Endothelial cell (in vitro differentiated cells): ENCODE data around the gene VPS37C. TPM values are rescaled to one million over a fixed set of nuclear protein-coding genes. Genes with fewer than 3 reads are reported as not detected.

ENCODE experiments used
- DNase-seq: peaks from one replicate; pipeline ENCODE4 v3.0.0; 2021; ENCODE audit warnings: low spot score
- H3K27ac Mint-ChIP-seq: one replicate; pipeline ENCODE4 v1.8.0; 2021; ENCODE audit warnings: mixed read lengths, inconsistent platforms; ENCODE audit not compliant: unreplicated experiment
- H3K27me3 Mint-ChIP-seq: one replicate; pipeline ENCODE4 v1.8.0; 2021; ENCODE audit warnings: mild to moderate bottlenecking, moderate library complexity, mixed read lengths, inconsistent platforms; ENCODE audit not compliant: unreplicated experiment
- H3K36me3 Mint-ChIP-seq: one replicate; pipeline ENCODE4 v1.8.0; 2021; ENCODE audit warnings: mild to moderate bottlenecking, low read depth, mixed read lengths, inconsistent platforms; ENCODE audit not compliant: unreplicated experiment
- H3K4me1 Mint-ChIP-seq: one replicate; pipeline ENCODE4 v1.8.0; 2021; ENCODE audit warnings: mild to moderate bottlenecking, mixed read lengths, inconsistent platforms; ENCODE audit not compliant: unreplicated experiment
- H3K4me3 Mint-ChIP-seq: one replicate; pipeline ENCODE4 v1.8.0; 2021; ENCODE audit warnings: mild to moderate bottlenecking, mixed read lengths, inconsistent platforms; ENCODE audit not compliant: unreplicated experiment
- H3K9me3 Mint-ChIP-seq: one replicate; pipeline ENCODE4 v1.8.0; 2021; ENCODE audit warnings: mixed read lengths, inconsistent platforms; ENCODE audit not compliant: unreplicated experiment
- total RNA-seq: library from RNA; stranded (reverse); fragmentation: NEBNext Ultra II Directional; extraction: Animal tissue kit (Norgen Biotek cat#: 25700); gene quantifications from one replicate; pipeline ENCODE4 v1.2.1, GENCODE V29; 2021; ENCODE audit not compliant: unreplicated experiment
- TF ChIP-seq, protein P1 (sequence below): fragments of 200-600 bp; sonication (generic); IDR thresholded peaks from one replicate; pipeline ENCODE4 v1.5.0; 2021; ENCODE audit warnings: antibody characterized with exemption; ENCODE audit not compliant: unreplicated experiment

Gene VPS37C
- total RNA-seq, 1 donor from 2014 or later = 23.9 TPM

DNA sequence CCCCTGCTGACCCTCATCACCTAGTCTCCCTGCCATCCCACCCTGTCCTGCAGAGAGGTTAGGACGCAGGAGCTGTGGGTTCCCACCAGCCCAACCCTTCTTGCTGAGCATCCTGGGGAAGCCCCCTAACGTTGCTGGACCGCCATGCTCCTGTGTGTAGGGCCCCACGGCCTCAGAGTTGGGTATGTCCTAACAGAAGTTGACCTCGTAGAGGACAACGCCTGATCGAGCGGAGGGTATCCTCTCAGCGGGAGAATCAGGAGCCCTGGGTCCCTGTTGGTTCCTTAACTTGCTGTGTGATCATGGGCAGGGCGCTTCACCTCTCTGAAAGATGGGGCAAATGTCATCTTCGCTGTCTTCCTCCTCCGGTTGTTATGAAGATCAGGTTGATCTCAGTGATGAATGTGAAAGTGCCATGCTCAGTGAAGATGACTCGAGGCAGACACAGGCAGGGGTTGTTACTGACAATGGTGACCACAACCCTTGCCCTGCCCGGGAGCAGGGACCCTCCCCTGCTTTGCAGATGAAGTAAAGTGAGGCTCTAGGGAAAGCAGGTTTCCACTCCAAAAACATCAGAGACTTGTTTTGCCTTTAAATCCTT is 78.2 kb downstream of the VPS37C start:
- Mint-ChIP-seq H3K4me3 (no peak overlapping the region), H3K36me3 (no peaks in the 10 kb centered on the region), H3K9me3 (no peaks in the 10 kb centered on the region), H3K27me3 (peaks cover 8% of the 10 kb centered on the region), H3K27ac (no peak overlapping the region), H3K4me1 (no peaks in the 10 kb centered on the region)
- TF ChIP-seq, protein P1, sequence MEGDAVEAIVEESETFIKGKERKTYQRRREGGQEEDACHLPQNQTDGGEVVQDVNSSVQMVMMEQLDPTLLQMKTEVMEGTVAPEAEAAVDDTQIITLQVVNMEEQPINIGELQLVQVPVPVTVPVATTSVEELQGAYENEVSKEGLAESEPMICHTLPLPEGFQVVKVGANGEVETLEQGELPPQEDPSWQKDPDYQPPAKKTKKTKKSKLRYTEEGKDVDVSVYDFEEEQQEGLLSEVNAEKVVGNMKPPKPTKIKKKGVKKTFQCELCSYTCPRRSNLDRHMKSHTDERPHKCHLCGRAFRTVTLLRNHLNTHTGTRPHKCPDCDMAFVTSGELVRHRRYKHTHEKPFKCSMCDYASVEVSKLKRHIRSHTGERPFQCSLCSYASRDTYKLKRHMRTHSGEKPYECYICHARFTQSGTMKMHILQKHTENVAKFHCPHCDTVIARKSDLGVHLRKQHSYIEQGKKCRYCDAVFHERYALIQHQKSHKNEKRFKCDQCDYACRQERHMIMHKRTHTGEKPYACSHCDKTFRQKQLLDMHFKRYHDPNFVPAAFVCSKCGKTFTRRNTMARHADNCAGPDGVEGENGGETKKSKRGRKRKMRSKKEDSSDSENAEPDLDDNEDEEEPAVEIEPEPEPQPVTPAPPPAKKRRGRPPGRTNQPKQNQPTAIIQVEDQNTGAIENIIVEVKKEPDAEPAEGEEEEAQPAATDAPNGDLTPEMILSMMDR = no peak
- DNase-seq = no peak

DNA sequence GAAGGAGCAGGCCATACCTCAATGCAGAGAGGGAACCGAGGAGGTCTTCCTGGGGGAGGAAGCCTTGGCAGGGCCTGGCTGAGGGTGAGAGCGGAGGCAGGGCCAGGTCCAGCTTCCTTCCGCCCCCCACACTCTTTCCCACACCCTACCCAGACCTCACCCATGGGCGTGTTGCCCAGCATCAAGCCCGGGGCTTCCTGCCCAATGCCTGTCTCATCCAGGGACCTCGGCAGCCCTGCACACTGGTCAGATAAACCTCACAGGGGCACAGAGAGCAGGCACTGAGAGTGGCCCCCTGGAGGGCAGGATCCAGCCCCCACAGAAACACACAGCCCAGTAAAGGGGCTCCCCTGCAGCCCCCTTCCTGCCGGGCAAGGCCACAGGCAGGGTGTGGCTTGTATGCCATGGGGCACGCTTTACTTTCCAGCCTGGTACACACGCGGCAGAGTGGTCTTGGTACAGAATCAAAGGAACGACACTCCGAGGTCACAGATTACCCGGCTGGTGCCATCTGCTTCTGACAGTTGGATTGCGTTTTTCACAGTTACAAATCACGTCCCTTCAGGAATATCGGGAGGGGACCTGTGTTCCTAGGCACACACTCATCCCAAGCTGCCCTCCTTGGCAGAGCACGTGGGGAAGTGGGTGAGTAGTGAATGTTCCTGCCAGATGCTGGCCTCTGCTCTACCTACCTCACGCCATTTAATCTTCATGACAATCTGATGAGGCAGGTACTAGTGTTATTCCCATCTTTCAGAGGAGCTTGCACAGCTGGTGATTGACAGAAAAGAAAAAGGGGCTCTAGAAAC is 79.0 kb downstream of the VPS37C start:
- H3K4me1 Mint-ChIP-seq = no peaks in the 10 kb centered on the region
- DNase-seq = no peak
- no peaks in the 10 kb centered on the region for H3K36me3 Mint-ChIP-seq
- H3K9me3 Mint-ChIP-seq = no peaks in the 10 kb centered on the region
- H3K27me3 Mint-ChIP-seq = peaks cover 8% of the 10 kb centered on the region
- no peak overlapping the region for H3K27ac Mint-ChIP-seq
- TF ChIP-seq, protein P1 = no peak
- no peak overlapping the region for H3K4me3 Mint-ChIP-seq

DNA sequence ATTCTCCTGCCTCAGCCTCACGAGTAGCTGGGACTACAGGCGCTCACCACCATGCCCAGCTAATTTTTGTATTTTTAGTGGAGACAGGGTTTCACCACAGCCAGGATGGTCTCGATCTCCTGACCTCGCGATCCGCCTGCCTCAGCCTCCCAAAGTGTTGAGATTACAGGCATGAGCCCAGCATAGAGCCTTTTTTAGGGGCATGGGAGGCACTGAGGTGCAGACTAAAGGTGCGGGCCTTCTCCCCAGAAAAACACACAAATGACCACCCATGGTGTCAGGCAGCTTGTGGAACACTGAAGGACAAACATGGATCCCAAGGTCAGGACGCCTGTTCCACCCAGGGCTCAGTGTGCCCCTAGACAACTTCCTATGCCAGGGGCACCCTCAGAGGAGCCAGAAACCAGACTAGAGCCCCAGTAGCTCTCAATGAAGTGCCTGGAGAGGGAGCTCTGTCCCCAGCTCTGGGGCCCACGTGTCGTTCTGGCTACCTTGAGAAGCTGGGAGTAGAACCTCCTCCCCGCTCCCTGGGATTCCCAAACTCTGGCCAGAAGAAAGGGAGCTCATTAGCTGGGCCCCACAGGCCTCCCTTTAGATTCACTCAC is 80.1 kb downstream of the VPS37C start:
- Mint-ChIP-seq H3K4me3 (no peak overlapping the region), H3K9me3 (no peaks in the 10 kb centered on the region), H3K27me3 (peaks cover 8% of the 10 kb centered on the region), H3K36me3 (no peaks in the 10 kb centered on the region), H3K27ac (no peak overlapping the region), H3K4me1 (no peaks in the 10 kb centered on the region)
- DNase-seq = no peak
- TF ChIP-seq, protein P1 = no peak

DNA sequence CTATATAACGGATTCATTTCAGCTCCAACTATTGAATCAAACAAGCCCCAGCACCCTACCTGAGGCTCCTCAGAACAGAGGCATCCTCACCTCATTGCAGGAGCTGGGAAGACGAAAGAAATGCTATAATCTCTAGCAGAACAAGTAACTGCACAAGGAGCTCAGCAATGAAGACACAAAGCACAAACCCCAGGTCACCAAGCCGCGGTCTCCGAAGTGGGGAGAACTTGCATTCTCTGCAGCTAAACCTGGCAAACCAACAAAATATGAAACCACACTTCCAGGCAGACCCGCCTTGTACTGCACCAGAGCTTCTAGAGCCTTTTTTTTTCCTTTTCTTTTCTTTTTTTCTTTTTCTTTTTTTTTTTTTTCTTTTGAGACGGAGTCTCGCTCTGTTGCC is 80.7 kb downstream of the VPS37C start:
- H3K4me3 Mint-ChIP-seq = no peak overlapping the region
- peaks cover 8% of the 10 kb centered on the region for H3K27me3 Mint-ChIP-seq
- H3K9me3 Mint-ChIP-seq = no peaks in the 10 kb centered on the region
- TF ChIP-seq, protein P1 = no peak
- no peaks in the 10 kb centered on the region for H3K4me1 Mint-ChIP-seq
- no peak overlapping the region for H3K27ac Mint-ChIP-seq
- DNase-seq = no peak
- no peaks in the 10 kb centered on the region for H3K36me3 Mint-ChIP-seq

Other genes with a start within 250 kb of the VPS37C start
- 95.1 TPM for gene TMEM109, start 247.3 kb downstream of the VPS37C start, total RNA-seq
- gene TMEM132A, start 237.0 kb downstream of the VPS37C start, total RNA-seq = 164 TPM
- gene SLC15A3, start 209.2 kb downstream of the VPS37C start, total RNA-seq = 0.62 TPM
- gene CD6, start 189.7 kb downstream of the VPS37C start, total RNA-seq = 0.33 TPM
- not detected for gene CD5, start 58.9 kb downstream of the VPS37C start, total RNA-seq
- gene PGA3, start 42.1 kb upstream of the VPS37C start, total RNA-seq = 0.80 TPM
- gene PGA4, start 60.9 kb upstream of the VPS37C start, total RNA-seq = 0.64 TPM
- 1.2 TPM for gene PGA5, start 79.7 kb upstream of the VPS37C start, total RNA-seq
- 25.3 TPM for gene VWCE, start 133.9 kb upstream of the VPS37C start, total RNA-seq
- gene DDB1, start 171.7 kb upstream of the VPS37C start, total RNA-seq = 239 TPM
- 53.1 TPM for gene TKFC, start 171.8 kb upstream of the VPS37C start, total RNA-seq
- 21.6 TPM for gene CYB561A3, start 200.5 kb upstream of the VPS37C start, total RNA-seq
- 18.8 TPM for gene TMEM138, start 200.9 kb upstream of the VPS37C start, total RNA-seq
- gene TMEM216, start 231.2 kb upstream of the VPS37C start, total RNA-seq = 11.6 TPM